ENCODE measurements around the gene COX8A. TPM values are rescaled to one million over a fixed set of nuclear protein-coding genes. Genes with fewer than 3 reads are reported as not detected.

Gene COX8A, protein sequence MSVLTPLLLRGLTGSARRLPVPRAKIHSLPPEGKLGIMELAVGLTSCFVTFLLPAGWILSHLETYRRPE
- 100 to 1,000 TPM; 315 to 320 (median 319) TPM for total RNA-seq

GRCh38 chr11:63974259-63975143, at the start of gene COX8A:
COX8A (plus strand) TSS chr11:63974620; CDS start chr11:63974681, 61 bp downstream.
- peak; percentile 99 for ATAC-seq
- Mint-ChIP-seq H3K27me3 (ENCODE audit: low read depth) (peaks cover 2% of the 10 kb centered on the region), H3K4me3 (peak within 1 kb of the TSS; percentile 100), H3K4me1 (ENCODE audit: low read depth) (peaks cover 24% of the 10 kb centered on the region), H3K36me3 (ENCODE audit: insufficient read depth) (peaks cover 8% of the 10 kb centered on the region), H3K9me3 (no peaks in the 10 kb centered on the region)
- DNase-seq = peak; percentile 87

DNA sequence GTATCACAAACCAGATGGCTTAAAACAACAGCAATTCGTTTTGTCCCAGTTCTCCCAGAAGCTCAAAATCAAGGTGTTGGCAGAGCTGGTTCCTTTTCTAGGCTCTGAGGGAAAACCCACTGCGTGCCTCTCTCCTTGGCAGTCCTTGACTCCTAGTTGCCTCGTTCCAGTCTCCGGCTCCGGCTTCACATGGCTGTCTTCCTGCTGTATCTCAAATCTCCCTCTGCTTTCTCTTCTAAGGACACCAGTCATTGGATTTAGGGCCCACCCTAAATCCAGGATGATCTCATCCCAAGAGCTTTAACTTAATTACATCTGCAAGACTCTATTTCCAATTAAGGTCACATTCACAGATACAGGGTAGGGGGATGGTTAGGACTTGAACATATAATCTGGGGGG, 44.8 kb upstream of the COX8A start:
- no peak overlapping the region for H3K4me3 Mint-ChIP-seq
- no peaks in the 10 kb centered on the region for H3K27me3 Mint-ChIP-seq (ENCODE audit: low read depth)
- no peaks in the 10 kb centered on the region for H3K36me3 Mint-ChIP-seq (ENCODE audit: insufficient read depth)
- no peaks in the 10 kb centered on the region for H3K9me3 Mint-ChIP-seq
- H3K4me1 Mint-ChIP-seq (ENCODE audit: low read depth) = no peaks in the 10 kb centered on the region
- no peak for DNase-seq
- no peak for ATAC-seq

DNA sequence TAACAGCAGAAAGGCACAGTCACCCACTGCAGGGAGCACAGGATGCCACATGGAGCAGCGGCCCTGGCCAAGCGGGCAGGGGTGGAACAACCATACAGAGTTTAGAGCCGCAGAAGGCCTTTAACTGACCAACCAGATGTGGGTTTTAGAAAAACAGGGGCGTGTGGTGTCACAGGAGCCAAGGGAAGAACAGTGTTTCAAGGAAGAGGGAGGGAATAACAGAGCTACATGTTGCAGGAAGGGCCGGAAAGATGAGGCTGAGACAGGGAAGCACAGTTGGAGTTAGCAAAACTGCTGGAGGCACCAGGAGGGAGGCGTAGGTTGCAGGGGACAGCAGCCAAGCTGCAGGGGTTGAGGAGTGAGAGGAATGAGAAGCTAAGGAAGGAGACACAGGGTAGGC, 43.4 kb upstream of the COX8A start:
- H3K4me1 Mint-ChIP-seq (ENCODE audit: low read depth) = no peaks in the 10 kb centered on the region
- H3K9me3 Mint-ChIP-seq = no peaks in the 10 kb centered on the region
- H3K4me3 Mint-ChIP-seq = no peak overlapping the region
- no peak for ATAC-seq
- DNase-seq = no peak
- H3K36me3 Mint-ChIP-seq (ENCODE audit: insufficient read depth) = no peaks in the 10 kb centered on the region
- no peaks in the 10 kb centered on the region for H3K27me3 Mint-ChIP-seq (ENCODE audit: low read depth)

DNA sequence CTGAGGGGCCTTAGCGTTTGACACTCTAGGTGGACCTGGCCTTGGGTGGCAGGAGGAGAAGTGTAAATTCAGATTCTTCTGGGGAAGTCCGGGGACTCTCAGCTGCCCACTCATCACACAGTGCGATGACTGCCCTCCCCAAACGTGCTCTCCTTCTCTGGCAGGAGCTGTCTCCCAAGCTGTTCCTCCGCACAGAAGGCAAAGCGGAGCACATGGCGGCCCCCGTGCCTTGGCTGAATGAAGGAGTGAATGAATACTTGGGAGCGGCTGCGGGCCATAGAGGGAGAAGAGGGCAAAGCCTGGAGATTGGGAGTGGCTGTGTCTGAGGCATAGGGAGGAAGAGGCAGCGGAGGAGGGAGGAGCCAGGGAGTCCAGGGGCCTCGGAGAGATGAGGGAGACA, 42.5 kb upstream of the COX8A start:
- no peak for DNase-seq
- ATAC-seq = no peak
- Mint-ChIP-seq H3K4me1 (ENCODE audit: low read depth) (no peaks in the 10 kb centered on the region), H3K4me3 (no peak overlapping the region), H3K36me3 (ENCODE audit: insufficient read depth) (no peaks in the 10 kb centered on the region), H3K9me3 (no peaks in the 10 kb centered on the region), H3K27me3 (ENCODE audit: low read depth) (no peaks in the 10 kb centered on the region)

DNA sequence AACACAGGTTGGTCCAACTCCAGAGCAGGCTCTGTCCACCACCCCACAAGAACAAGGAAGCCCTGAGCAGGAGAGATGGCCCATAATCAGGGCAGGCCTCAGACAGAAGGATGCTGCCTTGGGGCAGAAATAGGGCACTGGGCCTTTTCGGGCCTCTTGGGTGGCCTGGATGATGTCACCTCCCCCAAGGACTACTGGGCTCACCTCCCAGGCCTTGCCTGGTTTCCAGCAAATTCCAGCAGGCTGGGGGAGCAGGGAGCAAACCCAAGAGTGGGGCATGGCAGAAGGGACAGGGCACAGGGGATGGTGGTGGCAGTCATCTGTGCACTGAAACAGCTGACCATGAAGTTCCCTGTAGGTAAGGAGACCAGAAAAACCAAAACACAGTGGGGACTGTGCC, 41.0 kb upstream of the COX8A start:
- H3K27me3 Mint-ChIP-seq (ENCODE audit: low read depth) = no peaks in the 10 kb centered on the region
- ATAC-seq (no peak), DNase-seq (no peak)
- no peaks in the 10 kb centered on the region for H3K36me3 Mint-ChIP-seq (ENCODE audit: insufficient read depth)
- no peak overlapping the region for H3K4me3 Mint-ChIP-seq
- H3K4me1 Mint-ChIP-seq (ENCODE audit: low read depth) = peaks cover 8% of the 10 kb centered on the region
- no peaks in the 10 kb centered on the region for H3K9me3 Mint-ChIP-seq

- peak overlapping the region; percentile 92 for H3K4me3 Mint-ChIP-seq
- H3K27me3 Mint-ChIP-seq (ENCODE audit: low read depth) = no peaks in the 10 kb centered on the region
- no peaks in the 10 kb centered on the region for H3K9me3 Mint-ChIP-seq
- DNase-seq (no peak), ATAC-seq (peak; percentile 7 to 11)
- H3K36me3 Mint-ChIP-seq (ENCODE audit: insufficient read depth) = peaks cover 3% of the 10 kb centered on the region
- H3K4me1 Mint-ChIP-seq (ENCODE audit: low read depth) = peaks cover 20% of the 10 kb centered on the region
These were observed 36.5 kb upstream of the COX8A start for GRCh38 chr11:63937713-63938478.

- peaks cover 20% of the 10 kb centered on the region for H3K4me1 Mint-ChIP-seq (ENCODE audit: low read depth)
- no peaks in the 10 kb centered on the region for H3K9me3 Mint-ChIP-seq
- DNase-seq (peak; percentile 90), ATAC-seq (peak; percentile 94)
- H3K36me3 Mint-ChIP-seq (ENCODE audit: insufficient read depth) = peaks cover 3% of the 10 kb centered on the region
- H3K27me3 Mint-ChIP-seq (ENCODE audit: low read depth) = no peaks in the 10 kb centered on the region
- H3K4me3 Mint-ChIP-seq = peak within 1 kb of the TSS; percentile 92
These were observed 35.7 kb upstream of the COX8A start, which contains the start of gene NAA40 for GRCh38 chr11:63938479-63939396. NAA40 (plus strand) TSS chr11:63939002; CDS start chr11:63939097, 95 bp downstream.

GRCh38 chr11:63939397-63939891, 35.0 kb upstream of the COX8A start:
- ATAC-seq = no peak
- Mint-ChIP-seq H3K4me3 (peak overlapping the region; percentile 92), H3K9me3 (no peaks in the 10 kb centered on the region), H3K36me3 (ENCODE audit: insufficient read depth) (peaks cover 3% of the 10 kb centered on the region), H3K27me3 (ENCODE audit: low read depth) (no peaks in the 10 kb centered on the region), H3K4me1 (ENCODE audit: low read depth) (peaks cover 22% of the 10 kb centered on the region)
- no peak for DNase-seq

- ATAC-seq (no peak), DNase-seq (no peak)
- Mint-ChIP-seq H3K36me3 (ENCODE audit: insufficient read depth) (peaks cover 3% of the 10 kb centered on the region), H3K4me1 (ENCODE audit: low read depth) (peaks cover 22% of the 10 kb centered on the region), H3K4me3 (peak overlapping the region; percentile 24), H3K9me3 (no peaks in the 10 kb centered on the region), H3K27me3 (ENCODE audit: low read depth) (no peaks in the 10 kb centered on the region)
These were observed 33.6 kb upstream of the COX8A start for GRCh38 chr11:63940786-63941185.

DNA sequence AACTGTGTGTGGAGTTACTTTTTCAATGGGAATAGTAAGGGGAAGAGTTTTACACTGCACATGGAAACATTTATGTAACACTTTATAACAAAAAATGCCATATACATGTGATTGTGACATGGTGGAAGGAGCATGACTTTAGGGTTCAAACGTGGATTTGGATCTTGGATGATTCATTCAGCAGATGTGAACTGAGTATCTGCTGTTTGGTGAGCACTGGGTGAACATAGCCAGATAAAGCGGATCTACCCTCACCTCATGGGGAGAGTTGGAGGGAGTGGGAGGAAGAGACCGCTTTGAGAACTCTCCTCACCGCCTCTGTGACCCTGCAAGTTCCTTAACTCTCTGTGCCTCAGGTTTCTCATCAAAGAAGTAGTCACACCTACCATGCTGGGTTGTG, 32.5 kb upstream of the COX8A start:
- peaks cover 5% of the 10 kb centered on the region for H3K36me3 Mint-ChIP-seq (ENCODE audit: insufficient read depth)
- H3K9me3 Mint-ChIP-seq = no peaks in the 10 kb centered on the region
- DNase-seq (no peak), ATAC-seq (no peak)
- H3K4me1 Mint-ChIP-seq (ENCODE audit: low read depth) = peaks cover 22% of the 10 kb centered on the region
- H3K4me3 Mint-ChIP-seq = no peak overlapping the region
- no peaks in the 10 kb centered on the region for H3K27me3 Mint-ChIP-seq (ENCODE audit: low read depth)

DNA sequence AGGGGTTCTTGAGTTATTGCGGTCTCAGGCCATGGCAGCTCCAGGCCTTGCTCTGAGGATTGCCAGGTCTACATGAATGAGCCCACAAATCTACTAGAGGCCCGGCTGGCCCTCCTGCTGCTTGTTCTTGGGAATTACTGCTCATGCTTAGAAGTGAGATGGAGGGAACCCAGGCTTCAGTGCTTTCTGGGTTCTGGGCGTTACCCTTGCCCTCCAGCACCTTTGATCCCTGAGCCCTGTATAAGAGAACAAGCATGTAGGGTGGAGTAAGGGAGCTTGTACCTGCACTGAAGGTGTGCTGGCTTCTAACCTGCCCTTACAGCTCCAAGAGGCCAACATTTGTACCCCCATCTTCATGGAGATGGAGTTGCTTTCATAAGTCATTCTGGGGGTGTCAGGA, 31.6 kb upstream of the COX8A start:
- H3K9me3 Mint-ChIP-seq = no peaks in the 10 kb centered on the region
- H3K4me1 Mint-ChIP-seq (ENCODE audit: low read depth) = peaks cover 20% of the 10 kb centered on the region
- no peak overlapping the region for H3K4me3 Mint-ChIP-seq
- H3K27me3 Mint-ChIP-seq (ENCODE audit: low read depth) = no peaks in the 10 kb centered on the region
- ATAC-seq (no peak), DNase-seq (no peak)
- H3K36me3 Mint-ChIP-seq (ENCODE audit: insufficient read depth) = peaks cover 5% of the 10 kb centered on the region

DNA sequence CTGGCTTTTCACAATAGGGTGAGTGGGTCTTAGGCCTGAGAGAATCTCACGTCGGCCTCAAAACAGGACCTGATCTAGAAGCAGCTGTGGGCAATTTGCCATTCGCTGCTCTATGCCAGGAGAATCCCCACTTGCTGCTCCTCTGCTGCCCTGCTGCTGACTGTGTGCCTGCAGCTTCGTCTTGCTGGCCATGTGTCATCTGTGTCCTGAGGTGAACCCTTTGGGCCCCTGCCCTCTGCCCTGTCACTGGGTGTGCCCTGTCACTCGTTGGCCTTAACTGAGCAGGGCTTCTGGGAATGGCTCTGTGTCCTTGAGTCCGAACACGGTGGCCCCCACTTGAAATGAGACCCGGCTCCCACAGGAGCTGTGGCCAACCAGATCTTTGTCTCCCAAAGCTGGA, 29.4 kb upstream of the COX8A start:
- ATAC-seq = no peak
- Mint-ChIP-seq H3K9me3 (no peaks in the 10 kb centered on the region), H3K36me3 (ENCODE audit: insufficient read depth) (peaks cover 5% of the 10 kb centered on the region), H3K4me3 (no peak overlapping the region), H3K4me1 (ENCODE audit: low read depth) (peaks cover 11% of the 10 kb centered on the region), H3K27me3 (ENCODE audit: low read depth) (no peaks in the 10 kb centered on the region)
- no peak for DNase-seq

GRCh38 chr11:63945477-63946163, 28.8 kb upstream of the COX8A start:
- peaks cover 8% of the 10 kb centered on the region for H3K4me1 Mint-ChIP-seq (ENCODE audit: low read depth)

More at GRCh38 chr11:63945477-63946163, 28.8 kb upstream of the COX8A start:
- Mint-ChIP-seq H3K4me3 (no peak overlapping the region), H3K27me3 (ENCODE audit: low read depth) (no peaks in the 10 kb centered on the region), H3K36me3 (ENCODE audit: insufficient read depth) (peaks cover 5% of the 10 kb centered on the region), H3K9me3 (no peaks in the 10 kb centered on the region)
- ATAC-seq = peak; percentile 73 to 82
- peak; percentile 47 for DNase-seq

All from activated T-cell treated with anti-CD3 and anti-CD28 coated beads, Interleukin-2, amount 50 U/mL, for 4 hours (primary cell).